NCI-H2196 treated with DMSO at 0.1 percent for 48 hours (cell line): ENCODE results near the gene PAQR6.
A peak's percentile ranks its signal among the peaks of the same experiment; 100 is the strongest.

Experiments used
- DNase-seq: peaks from one replicate; lab custom pipeline; 2025; ENCODE audit not compliant: unreplicated experiment; lab: John Stamatoyannopoulos, UW

The PAQR6 gene

DNA sequence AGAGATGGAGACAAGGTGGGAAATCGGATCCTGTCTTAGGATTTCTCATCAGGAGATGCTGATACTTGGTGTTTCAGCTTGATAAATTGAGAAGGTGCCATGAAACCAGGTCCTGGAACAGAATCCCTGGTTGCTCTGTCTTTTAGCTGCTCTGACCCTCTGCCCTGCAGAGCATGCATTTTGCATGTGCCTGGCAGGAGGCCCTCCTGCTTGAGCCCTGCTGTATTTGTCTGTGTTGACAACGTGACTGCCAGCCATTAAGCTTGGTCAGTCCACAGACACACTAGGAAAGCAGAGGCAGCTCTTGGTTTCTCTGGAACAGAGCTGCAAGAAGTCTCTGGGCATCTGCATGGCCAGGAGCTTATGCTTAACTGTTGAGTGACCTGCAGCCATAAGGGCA is 51.4 kb downstream of the PAQR6 start:
- no peak for DNase-seq

DNA sequence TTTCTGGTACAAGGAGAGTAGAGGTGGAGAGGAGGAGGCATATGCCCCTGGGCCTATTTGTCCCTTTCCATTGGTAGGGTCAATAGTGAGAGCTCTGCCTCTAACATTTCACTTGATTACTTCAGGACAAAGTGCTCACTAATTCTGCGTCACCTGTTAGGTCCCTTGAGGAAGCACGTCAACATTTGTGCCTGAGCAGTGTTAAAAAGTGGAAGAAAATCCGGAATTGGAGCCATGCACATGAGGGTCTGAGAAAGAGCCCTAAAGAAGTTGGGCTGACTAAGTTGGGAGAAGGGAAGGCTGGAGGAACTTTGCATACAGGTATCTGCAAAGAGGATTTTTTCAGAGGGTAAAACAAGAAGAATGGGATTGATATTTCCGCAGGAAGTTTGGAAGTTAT is 52.0 kb downstream of the PAQR6 start:
- no peak for DNase-seq

DNA sequence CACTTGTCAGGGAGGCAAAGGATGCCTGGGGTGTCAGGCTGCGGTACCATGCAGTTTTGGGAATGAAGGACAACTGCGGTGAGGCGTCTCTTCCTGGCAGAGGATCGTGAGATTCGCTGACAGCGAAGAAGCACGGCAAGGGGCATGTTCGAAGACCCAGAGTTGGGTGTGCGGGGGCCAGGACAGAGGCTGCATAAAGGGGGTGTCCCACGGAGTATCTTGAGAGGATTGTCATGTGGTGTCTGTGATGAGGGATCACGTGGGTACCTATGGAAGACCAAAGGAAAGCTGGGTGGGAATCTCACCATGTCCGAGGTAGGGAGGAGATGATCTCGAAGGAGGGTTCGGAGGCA is 53.6 kb downstream of the PAQR6 start:
- DNase-seq = no peak

DNA sequence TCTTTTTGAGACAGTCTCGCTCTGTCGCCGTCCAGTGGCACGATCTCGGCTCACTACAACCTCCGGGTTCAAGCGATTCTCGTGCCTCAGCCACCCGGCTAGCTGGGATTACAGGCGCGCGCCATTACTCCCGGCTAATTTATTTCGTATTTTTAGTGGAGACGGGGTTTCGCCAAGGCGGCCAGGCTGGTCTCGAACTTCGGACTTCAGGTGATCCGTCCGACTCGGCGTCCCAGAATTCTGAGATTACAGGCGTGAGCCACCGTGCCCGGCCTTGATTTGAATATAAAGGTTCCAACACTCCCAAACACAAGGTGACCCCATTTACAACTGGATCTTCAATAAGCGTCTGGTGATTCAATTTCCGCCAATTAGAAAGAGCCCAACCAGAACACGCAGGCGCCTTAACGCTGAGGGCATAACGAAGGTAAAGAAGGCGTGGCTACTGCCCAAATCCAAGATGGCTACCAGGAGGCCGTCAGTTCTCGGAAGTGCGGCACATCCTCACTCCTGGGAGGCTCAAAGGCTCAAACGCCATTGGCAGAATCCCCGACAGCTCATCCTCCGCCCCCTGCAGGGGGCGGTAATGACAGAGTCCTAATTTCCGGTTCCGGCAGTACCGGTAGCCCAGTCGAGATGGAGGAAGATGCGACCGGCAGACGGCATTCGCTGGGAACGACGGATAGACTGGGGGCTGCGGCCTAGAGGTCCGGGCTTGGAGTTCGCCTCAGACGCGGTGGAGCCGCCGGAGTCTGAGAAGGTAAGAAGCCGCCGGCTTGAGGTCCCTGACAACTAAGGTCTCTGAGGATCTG is 54.2 kb downstream of the PAQR6 start, which contains the start of gene SLC25A44:
Gene SLC25A44 (plus strand): TSS at position 617 of the 812 bp plus-strand sequence. CDS start 5,744 bp downstream, outside the sequence.
- peak; percentile 97 for DNase-seq
